Activated T-helper 1 cell treated with anti-CD3 and anti-CD28 coated beads, Interleukin-12 subunit alpha, Interleukin-12 subunit beta, Interleukin-2, Interleukin-4 antibody, amounts not matched to agents 30 ng/mL and 10 ng/mL and 1 ng/mL, durations not matched to agents 14 hours and 24 hours and 36 hours (primary cell): ENCODE results near the gene SERGEF. TPM values are rescaled to one million over a fixed set of nuclear protein-coding genes. Genes with fewer than 3 reads are reported as not detected.

Experiments
- DNase-seq: peaks from one replicate; pipeline ENCODE4 v3.0.0; 2021; ENCODE audit warnings: low spot score
- H3K27ac Mint-ChIP-seq: one replicate; pipeline ENCODE4 v1.8.0; 2021; ENCODE audit warnings: mild to moderate bottlenecking, mixed read lengths
- H3K27me3 Mint-ChIP-seq: one replicate; pipeline ENCODE4 v1.8.0; 2022; ENCODE audit warnings: mild to moderate bottlenecking, moderate library complexity, mixed read lengths; ENCODE audit not compliant: insufficient read depth
- H3K36me3 Mint-ChIP-seq: one replicate; pipeline ENCODE4 v1.8.0; 2021; ENCODE audit warnings: low read depth, mixed read lengths
- H3K4me1 Mint-ChIP-seq: one replicate; pipeline ENCODE4 v1.8.0; 2021; ENCODE audit warnings: low read depth, mixed read lengths
- H3K4me3 Mint-ChIP-seq: one replicate; pipeline ENCODE4 v1.8.0; 2021; ENCODE audit warnings: mild to moderate bottlenecking, moderate library complexity, mixed read lengths
- H3K9me3 Mint-ChIP-seq: one replicate; pipeline ENCODE4 v1.8.0; 2021; ENCODE audit warnings: mixed read lengths
- intact Hi-C: fragments of 100-400 bp; cut with micrococcal nuclease; formaldehyde crosslinking; loops from one replicate; pipeline ENCODE4 v1.15.1; 2024
- total RNA-seq: library from RNA; stranded (reverse); gene quantifications from 2 replicates; pipeline ENCODE4 v1.2.3, GENCODE V29; 2022

SERGEF gene
- total RNA-seq, 1 donor from 2014 or later = 24.5 TPM

GRCh38 chr11:17743026-17743807 is 269.6 kb downstream of the SERGEF start:
- intact Hi-C loops = no loop called here
- H3K36me3 Mint-ChIP-seq = no peaks in the 10 kb centered on the region
- H3K9me3 Mint-ChIP-seq = no peaks in the 10 kb centered on the region
- H3K4me3 Mint-ChIP-seq = no peak overlapping the region
- DNase-seq = no peak
- peaks cover 15% of the 10 kb centered on the region for H3K27me3 Mint-ChIP-seq
- no peaks in the 10 kb centered on the region for H3K4me1 Mint-ChIP-seq
- no peak overlapping the region for H3K27ac Mint-ChIP-seq

GRCh38 chr11:17742019-17742418 is 270.8 kb downstream of the SERGEF start:
- intact Hi-C loops = no loop called here
- DNase-seq = no peak
- Mint-ChIP-seq H3K27me3 (peaks cover 22% of the 10 kb centered on the region), H3K9me3 (no peaks in the 10 kb centered on the region), H3K36me3 (no peaks in the 10 kb centered on the region), H3K4me1 (no peaks in the 10 kb centered on the region), H3K4me3 (no peak overlapping the region), H3K27ac (no peak overlapping the region)

- no peaks in the 10 kb centered on the region for H3K9me3 Mint-ChIP-seq
- H3K36me3 Mint-ChIP-seq = no peaks in the 10 kb centered on the region
- intact Hi-C loops = no loop called here
- H3K27me3 Mint-ChIP-seq = peaks cover 27% of the 10 kb centered on the region
- no peak overlapping the region for H3K27ac Mint-ChIP-seq
- no peak overlapping the region for H3K4me3 Mint-ChIP-seq
- no peak for DNase-seq
- no peaks in the 10 kb centered on the region for H3K4me1 Mint-ChIP-seq
Observed at GRCh38 chr11:17741487-17741886, 271.4 kb downstream of the SERGEF start.

- Mint-ChIP-seq H3K4me1 (no peaks in the 10 kb centered on the region), H3K27ac (no peak overlapping the region), H3K27me3 (peaks cover 28% of the 10 kb centered on the region), H3K9me3 (no peaks in the 10 kb centered on the region), H3K36me3 (no peaks in the 10 kb centered on the region), H3K4me3 (no peak overlapping the region)
- intact Hi-C loops = no loop called here
- DNase-seq = no peak
Observed at GRCh38 chr11:17740649-17741235, 272.1 kb downstream of the SERGEF start.

GRCh38 chr11:17739945-17740338 is 272.9 kb downstream of the SERGEF start:
- Mint-ChIP-seq H3K27me3 (peaks cover 27% of the 10 kb centered on the region), H3K36me3 (no peaks in the 10 kb centered on the region), H3K27ac (no peak overlapping the region), H3K4me3 (no peak overlapping the region), H3K9me3 (no peaks in the 10 kb centered on the region), H3K4me1 (no peaks in the 10 kb centered on the region)
- no peak for DNase-seq
- intact Hi-C loops = no loop called here

GRCh38 chr11:17738151-17738973 is 274.5 kb downstream of the SERGEF start:
- Mint-ChIP-seq H3K4me3 (no peak overlapping the region), H3K4me1 (no peaks in the 10 kb centered on the region), H3K36me3 (no peaks in the 10 kb centered on the region), H3K9me3 (no peaks in the 10 kb centered on the region), H3K27ac (no peak overlapping the region), H3K27me3 (peaks cover 35% of the 10 kb centered on the region)
- intact Hi-C loops = no loop called here
- no peak for DNase-seq

Other genes starting within 250 kb of the SERGEF start
- gene TPH1, start 33.2 kb upstream of the SERGEF start, total RNA-seq = 0.49 and 0.51 TPM in 2 replicates
- 42.5 and 42.9 TPM in 2 replicates for gene SAAL1, start 93.0 kb upstream of the SERGEF start, total RNA-seq
- gene MRGPRX3, start 119.5 kb upstream of the SERGEF start, total RNA-seq = not detected in 2 replicates
- gene MRGPRX4, start 159.8 kb upstream of the SERGEF start, total RNA-seq = not detected in 2 replicates
- not detected in 2 replicates for gene SAA4, start 223.8 kb upstream of the SERGEF start, total RNA-seq
- gene SAA2, start 235.6 kb upstream of the SERGEF start, total RNA-seq = not detected in 2 replicates